Glutamatergic neuron (in vitro differentiated cells): Measurements from ENCODE around the gene PLPP2. TPM values are rescaled to one million over a fixed set of nuclear protein-coding genes. Genes with fewer than 3 reads are reported as not detected.

Experiments
- DNase-seq: peaks from one replicate; pipeline ENCODE4 v3.0.0; 2022
- H3K27ac Mint-ChIP-seq: one replicate; pipeline ENCODE4 v1.8.0; 2020; ENCODE audit warnings: mild to moderate bottlenecking, mixed read lengths, inconsistent platforms; ENCODE audit not compliant: unreplicated experiment
- H3K27me3 Mint-ChIP-seq: one replicate; pipeline ENCODE4 v1.8.0; 2020; ENCODE audit warnings: mild to moderate bottlenecking, moderate library complexity, mixed read lengths, inconsistent platforms; ENCODE audit not compliant: unreplicated experiment
- H3K36me3 Mint-ChIP-seq: one replicate; pipeline ENCODE4 v1.8.0; 2020; ENCODE audit warnings: mild to moderate bottlenecking, mixed read lengths, inconsistent platforms; ENCODE audit not compliant: unreplicated experiment
- H3K4me1 Mint-ChIP-seq: one replicate; pipeline ENCODE4 v1.8.0; 2020; ENCODE audit warnings: mild to moderate bottlenecking, low read depth, mixed read lengths, inconsistent platforms; ENCODE audit not compliant: unreplicated experiment
- H3K4me3 Mint-ChIP-seq: one replicate; pipeline ENCODE4 v1.8.0; 2020; ENCODE audit warnings: mild to moderate bottlenecking, mixed read lengths, inconsistent platforms; ENCODE audit not compliant: unreplicated experiment
- H3K9me3 Mint-ChIP-seq: one replicate; pipeline ENCODE4 v1.8.0; 2020; ENCODE audit warnings: mild to moderate bottlenecking, moderate library complexity, mixed read lengths, inconsistent platforms; ENCODE audit not compliant: unreplicated experiment
- total RNA-seq: library from RNA; stranded (reverse); fragmentation: NEBNext Ultra II Directional; extraction: Animal tissue kit (Norgen Biotek cat#: 25700); gene quantifications from one replicate; pipeline ENCODE4 v1.2.1, GENCODE V29; 2021; ENCODE audit not compliant: unreplicated experiment
- TF ChIP-seq, protein P1 (sequence below): fragments of 200-600 bp; sonication (generic); IDR thresholded peaks from one replicate; pipeline ENCODE4 v1.5.0; 2021; ENCODE audit not compliant: partially characterized antibody, unreplicated experiment

PLPP2 gene
- total RNA-seq, 1 donor from 2014 or later = 0.64 TPM

DNA sequence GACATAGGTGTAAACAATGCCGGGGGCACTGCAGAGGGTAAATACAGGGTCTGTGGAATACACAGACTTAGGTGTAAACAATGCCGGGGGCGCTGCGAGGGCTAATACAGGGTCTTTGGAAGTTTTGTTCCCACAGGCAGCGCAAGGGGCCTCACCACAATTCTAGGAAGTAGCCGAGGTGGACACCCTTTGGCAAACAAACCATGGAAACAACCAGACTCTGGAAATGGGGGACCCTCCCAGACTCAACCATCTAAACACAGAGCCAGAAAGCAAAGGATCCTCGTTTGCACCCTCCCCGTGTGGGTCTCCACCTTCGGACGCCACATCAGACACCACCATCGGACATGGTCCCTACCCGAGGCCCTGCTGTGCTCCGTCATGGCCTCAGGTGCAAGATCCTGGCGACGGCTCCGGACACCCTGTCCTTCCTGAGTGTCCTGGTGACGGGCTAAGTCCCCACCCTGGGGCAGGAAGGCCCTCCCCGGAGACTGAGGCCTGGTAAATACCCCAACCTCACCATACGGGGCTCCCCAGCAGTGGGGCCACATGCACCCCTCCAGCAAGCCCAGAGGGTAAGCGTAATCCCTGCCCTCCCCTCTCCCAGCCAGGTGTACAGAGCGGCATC lies 16.7 kb upstream of the PLPP2 start:
- no peak overlapping the region for H3K4me3 Mint-ChIP-seq
- peaks cover 5% of the 10 kb centered on the region for H3K27me3 Mint-ChIP-seq
- H3K9me3 Mint-ChIP-seq = peaks cover 4% of the 10 kb centered on the region
- H3K27ac Mint-ChIP-seq = no peak overlapping the region
- no peaks in the 10 kb centered on the region for H3K4me1 Mint-ChIP-seq
- DNase-seq = no peak
- peaks cover 7% of the 10 kb centered on the region for H3K36me3 Mint-ChIP-seq
- TF ChIP-seq, protein P1, sequence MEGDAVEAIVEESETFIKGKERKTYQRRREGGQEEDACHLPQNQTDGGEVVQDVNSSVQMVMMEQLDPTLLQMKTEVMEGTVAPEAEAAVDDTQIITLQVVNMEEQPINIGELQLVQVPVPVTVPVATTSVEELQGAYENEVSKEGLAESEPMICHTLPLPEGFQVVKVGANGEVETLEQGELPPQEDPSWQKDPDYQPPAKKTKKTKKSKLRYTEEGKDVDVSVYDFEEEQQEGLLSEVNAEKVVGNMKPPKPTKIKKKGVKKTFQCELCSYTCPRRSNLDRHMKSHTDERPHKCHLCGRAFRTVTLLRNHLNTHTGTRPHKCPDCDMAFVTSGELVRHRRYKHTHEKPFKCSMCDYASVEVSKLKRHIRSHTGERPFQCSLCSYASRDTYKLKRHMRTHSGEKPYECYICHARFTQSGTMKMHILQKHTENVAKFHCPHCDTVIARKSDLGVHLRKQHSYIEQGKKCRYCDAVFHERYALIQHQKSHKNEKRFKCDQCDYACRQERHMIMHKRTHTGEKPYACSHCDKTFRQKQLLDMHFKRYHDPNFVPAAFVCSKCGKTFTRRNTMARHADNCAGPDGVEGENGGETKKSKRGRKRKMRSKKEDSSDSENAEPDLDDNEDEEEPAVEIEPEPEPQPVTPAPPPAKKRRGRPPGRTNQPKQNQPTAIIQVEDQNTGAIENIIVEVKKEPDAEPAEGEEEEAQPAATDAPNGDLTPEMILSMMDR = no peak

DNA sequence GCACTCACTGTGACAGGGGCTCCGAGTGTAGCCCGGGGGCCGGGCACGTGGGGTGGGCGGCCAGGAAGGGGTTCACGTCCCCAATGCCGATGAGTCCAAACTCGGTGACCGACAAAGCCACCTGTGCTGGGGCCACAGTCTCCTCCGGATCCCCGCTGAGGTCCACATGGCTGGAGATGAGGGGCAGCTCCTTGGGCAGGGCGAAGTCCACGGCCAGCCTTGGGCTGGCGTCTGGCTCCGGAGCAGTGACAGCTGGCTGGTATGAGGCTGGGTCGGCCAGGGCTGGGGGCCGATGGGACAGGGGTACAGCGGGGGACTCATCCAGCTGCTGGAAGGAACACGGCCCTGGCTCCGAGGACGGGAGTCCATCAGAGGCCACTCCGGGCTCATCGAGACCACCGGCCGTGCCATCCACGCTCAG lies 15.9 kb upstream of the PLPP2 start:
- no peak for DNase-seq
- TF ChIP-seq, protein P1 = no peak
- Mint-ChIP-seq H3K27ac (no peak overlapping the region), H3K36me3 (peaks cover 7% of the 10 kb centered on the region), H3K9me3 (peaks cover 4% of the 10 kb centered on the region), H3K4me3 (no peak overlapping the region), H3K27me3 (peaks cover 5% of the 10 kb centered on the region), H3K4me1 (no peaks in the 10 kb centered on the region)

DNA sequence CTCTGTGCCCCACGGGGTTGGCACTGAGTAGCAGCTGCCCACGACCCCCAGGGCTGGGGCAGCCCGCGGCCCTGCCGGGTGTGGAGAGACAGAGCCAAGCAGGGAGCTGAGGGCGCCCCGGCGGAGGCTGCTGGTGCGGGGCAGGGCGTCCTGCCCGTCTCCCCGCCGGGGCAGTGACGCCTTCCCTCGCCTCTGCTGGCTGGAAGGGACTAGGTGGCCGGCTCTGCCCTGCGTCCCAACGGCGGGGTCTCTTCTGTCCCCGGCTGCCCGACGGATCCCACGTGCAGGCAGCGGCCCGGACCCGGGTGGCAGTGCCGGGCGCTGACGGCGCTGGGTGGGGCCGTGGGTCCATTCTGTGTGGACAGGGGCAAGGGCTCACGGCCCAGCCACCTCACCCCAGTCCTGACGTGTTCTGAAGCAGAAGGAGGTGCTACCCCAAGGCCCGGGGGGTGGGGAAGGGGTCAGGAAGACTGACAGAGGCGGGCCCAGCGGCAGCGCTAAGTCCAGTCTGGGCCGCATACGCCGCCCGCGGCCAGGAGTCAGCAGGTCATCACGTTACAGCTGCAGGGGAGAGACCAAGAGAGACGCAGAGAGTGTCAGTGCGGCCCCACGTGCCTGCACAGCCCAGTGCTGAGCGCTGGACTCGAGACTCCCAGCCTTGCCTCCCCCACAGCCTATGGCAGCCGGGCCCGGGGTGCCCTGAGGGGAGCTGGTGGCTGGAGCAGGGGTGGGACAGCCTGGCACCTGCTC lies 15.1 kb upstream of the PLPP2 start:
- H3K9me3 Mint-ChIP-seq = peaks cover 4% of the 10 kb centered on the region
- TF ChIP-seq, protein P1 = no peak
- peaks cover 4% of the 10 kb centered on the region for H3K36me3 Mint-ChIP-seq
- no peaks in the 10 kb centered on the region for H3K4me1 Mint-ChIP-seq
- no peak for DNase-seq
- no peak overlapping the region for H3K27ac Mint-ChIP-seq
- no peak overlapping the region for H3K4me3 Mint-ChIP-seq
- H3K27me3 Mint-ChIP-seq = peaks cover 5% of the 10 kb centered on the region

DNA sequence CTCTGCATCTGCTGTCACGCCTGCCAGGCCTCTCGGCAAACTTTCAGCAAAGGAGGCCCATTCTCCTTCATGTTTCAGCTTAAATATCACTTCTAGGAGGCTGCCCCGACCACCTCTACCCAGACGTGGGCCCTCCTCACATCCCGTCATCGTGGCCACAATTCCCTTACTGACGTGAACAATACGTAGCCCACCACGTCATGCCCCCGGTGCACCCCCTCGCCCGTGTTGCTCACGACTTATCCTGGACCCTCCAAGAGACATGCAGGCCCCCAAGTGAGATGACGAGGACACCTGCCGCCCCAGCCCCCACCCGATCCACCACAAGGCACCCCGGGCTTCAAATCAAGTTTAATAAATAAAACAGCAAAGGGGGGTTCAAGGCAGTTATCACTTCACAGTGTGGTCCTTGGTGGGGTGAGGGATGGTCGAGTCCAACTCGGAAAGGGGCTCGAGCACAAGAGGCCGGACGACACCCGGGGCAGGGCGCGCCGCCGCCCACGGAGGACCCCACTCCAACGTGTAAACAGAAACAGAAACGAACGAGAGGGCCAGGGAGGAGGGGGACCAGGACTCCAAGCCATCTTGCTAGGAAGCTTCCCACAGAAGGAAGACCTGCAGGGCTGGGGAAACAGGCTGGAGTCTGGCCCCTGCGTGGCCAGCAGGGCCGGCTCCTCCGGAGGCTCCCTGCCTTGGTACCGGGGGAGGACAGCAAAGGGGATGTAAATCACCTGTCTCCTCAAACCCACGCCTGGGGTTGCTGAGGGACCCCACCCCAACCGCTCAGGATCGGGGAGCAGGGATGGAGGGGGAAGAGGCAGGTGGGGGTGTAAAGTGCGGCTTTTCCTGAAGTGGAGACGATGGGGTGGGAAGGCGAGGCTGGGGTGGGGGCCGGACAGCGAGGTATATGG lies 14.3 kb upstream of the PLPP2 start:
- no peaks in the 10 kb centered on the region for H3K36me3 Mint-ChIP-seq
- no peak for DNase-seq
- peaks cover 5% of the 10 kb centered on the region for H3K27me3 Mint-ChIP-seq
- TF ChIP-seq, protein P1 = no peak
- H3K4me3 Mint-ChIP-seq = no peak overlapping the region
- H3K27ac Mint-ChIP-seq = no peak overlapping the region
- peaks cover 2% of the 10 kb centered on the region for H3K9me3 Mint-ChIP-seq
- no peaks in the 10 kb centered on the region for H3K4me1 Mint-ChIP-seq
